Activated CD8-positive, alpha-beta memory T cell treated with anti-CD3 and anti-CD28 coated beads, Interleukin-2, amount 50 U/mL, for 1 hour (primary cell): ENCODE measurements around the gene SNAI3.

ENCODE experiments used
- DNase-seq: peaks from one replicate; pipeline ENCODE4 v3.0.0-alpha.2; 2020; ENCODE audit errors: extremely low read depth

SNAI3 gene

DNA sequence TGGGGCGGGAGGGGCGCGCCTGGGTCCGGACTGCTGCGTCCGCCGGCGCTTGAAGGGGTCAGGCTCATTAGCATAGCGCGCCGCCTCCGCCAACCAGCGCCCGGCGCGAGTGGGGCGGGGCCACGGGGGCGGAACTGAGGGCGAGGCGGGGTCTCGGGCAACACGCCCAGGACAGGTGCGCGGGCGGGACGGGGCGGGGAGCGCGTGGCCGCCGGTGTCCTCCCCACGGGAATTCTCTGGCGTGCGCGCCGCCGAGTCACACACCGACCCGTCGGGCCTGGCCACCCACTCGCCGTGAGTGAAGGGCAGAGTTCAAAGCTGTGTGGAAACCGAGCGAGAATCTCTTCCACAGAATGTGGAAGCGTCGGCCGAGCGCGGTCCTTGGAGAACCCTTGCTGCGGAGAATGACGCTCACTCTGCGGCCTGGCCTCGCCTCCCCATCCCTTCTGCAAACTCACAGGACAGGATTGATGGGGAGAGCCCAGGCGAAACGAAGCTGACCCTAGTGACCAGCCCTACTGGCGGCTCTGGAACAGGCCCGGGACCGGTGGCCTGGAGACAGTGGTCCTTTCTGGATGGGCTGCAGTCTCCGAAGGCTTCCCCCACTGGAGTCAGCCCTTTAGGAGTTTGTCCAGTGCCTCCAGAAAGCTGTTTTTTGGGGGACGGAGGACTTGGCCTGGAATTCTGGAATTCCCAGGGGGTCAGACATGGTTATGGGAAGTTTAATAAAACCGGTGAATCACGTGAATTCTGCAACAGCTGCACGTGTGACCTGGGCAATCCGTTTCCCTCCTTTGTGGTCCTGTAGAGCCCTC lies at the start of gene SNAI3:
TSS of gene SNAI3 (minus strand) at position 69 of the 815 bp plus-strand sequence. CDS start 101 bp downstream, outside the sequence.
- no peak for DNase-seq

- DNase-seq: no peak
Measured at GRCh38 chr16:88736088-88736487, 49.8 kb upstream of the SNAI3 start.

GRCh38 chr16:88735616-88736015 lies 49.3 kb upstream of the SNAI3 start:
- DNase-seq: no peak

DNA sequence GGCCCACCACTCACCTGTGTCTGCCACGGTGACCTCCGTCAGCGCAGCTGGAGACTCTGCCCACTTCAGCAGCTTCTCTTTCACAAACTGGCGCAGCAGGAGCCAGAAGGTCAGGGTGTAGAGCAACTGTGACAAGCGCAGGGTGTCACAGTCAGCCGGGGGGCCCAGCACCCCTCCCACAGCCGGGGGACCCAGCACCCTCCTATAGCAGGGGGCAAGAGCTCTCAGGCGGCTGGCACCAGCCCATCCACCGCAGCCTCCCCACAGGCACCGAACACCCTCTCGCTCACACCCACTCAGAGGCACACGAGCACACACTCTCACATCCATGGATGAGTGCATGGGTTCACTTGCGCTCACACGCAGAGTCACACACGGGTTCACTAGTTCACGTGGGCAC lies 48.8 kb upstream of the SNAI3 start:
- DNase-seq: no peak

DNA sequence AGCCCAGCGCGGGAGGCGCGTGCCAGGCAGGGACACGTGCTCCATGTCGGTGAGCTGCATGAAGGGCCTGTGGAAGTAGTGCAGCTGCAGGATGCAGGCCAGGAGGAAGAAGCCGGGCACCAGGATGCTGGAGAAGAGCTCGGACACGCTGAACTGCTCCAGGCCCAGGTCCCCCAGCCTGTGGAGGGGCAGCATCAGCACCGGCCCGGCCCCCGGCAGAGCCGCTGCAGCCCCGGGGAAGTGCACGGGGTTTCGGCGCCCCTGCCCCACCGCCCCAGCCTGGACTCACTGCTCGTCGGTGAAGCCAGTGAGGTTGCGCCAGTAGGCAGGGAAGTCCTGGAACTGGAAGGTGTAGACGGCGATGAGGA lies 48.0 kb upstream of the SNAI3 start:
- no peak for DNase-seq

DNA sequence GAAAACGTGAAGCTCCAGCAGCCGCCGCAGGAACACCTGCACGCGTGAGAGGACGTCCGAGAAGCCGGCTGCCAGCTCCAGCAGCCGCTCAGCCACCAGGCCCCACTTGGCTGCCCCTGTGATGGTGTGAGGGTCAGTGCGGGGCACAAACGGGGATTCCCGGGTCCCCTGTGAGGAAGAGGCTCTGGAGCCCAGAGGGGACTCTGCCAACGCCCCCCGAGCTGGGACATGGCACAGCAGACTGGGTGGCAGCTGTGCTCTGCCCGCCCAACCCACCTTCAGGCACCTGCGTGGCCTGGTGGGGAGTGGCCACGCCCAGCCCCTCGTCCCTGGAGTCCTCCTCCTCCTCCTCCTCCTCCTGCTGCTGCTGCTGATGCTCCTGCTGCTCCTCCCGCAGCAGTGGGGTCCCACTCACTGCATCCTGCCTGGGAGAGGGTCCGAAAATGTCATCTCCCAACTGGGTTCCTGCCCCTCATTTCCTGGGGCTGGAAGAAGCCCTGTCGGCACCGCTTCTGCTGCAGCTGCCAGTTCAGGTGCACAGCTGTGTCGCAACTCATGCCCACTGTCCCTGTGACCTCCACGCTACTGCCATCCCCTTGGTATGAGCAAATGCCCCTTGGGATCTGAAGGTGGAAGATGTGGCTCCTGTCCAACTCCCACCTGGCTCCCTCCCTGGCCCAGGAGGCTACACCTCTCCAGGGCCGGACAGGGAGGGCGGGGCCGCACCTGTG lies 47.5 kb upstream of the SNAI3 start:
- DNase-seq: no peak

DNA sequence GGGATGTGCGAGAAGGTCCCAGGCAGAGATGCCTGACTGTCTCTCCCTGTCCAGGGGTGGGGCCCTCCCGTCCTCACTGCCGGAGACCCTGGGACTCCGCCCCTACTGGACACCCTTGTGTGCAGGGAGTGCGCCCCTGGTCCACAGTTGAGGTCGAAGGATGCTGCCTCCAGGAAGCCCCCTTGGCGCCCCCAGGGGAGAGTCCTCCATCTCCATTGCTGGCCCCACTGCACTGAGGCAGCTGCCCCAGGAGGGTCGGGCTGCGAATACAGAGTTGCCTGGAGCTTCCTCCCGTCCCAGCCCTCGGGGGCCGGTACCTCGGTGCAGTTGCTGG lies 46.6 kb upstream of the SNAI3 start:
- DNase-seq: no peak

DNA sequence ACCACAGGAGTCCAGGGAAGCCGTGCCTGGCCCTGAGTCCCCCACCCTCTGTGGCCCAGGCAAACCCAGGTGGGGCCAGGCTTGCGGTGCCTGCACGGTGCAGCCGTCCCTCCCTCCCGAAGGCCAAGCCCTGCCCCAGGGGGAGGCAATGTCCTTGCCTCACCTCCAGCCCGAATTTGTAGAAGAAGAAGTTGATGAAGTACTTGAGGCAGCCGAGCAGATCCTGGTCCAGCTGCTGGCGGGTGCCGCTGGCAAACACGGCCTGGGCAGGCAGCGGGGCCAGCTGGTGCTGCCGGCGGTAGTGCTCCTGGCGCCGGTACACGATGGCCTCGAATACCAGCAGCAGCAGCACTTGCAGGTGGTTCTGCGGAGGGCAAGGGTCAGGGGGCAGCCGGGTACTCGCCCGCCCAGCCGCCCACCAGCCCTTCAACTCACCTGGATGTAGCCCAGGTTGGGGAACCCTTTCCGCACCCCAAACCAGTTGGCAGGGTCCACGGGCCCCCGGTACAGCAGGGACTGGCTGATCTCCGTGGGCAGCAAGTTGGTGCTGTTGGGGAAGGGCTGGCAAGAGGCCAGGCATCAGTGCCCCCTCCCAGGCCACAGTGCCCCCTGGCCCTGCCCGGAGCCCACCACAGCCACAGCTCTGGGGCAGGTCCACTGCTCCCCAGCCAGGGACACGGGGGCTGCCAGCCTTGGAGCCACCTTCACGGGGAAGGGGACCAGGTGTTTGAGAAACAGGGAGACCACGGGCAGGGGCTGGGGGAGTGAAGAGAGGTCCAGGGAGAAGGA lies 46.1 kb upstream of the SNAI3 start:
- DNase-seq: no peak

GRCh38 chr16:88731699-88732098 lies 45.4 kb upstream of the SNAI3 start:
- no peak for DNase-seq

GRCh38 chr16:88730632-88731607 lies 44.6 kb upstream of the SNAI3 start:
- no peak for DNase-seq

GRCh38 chr16:88727871-88728270 lies 41.6 kb upstream of the SNAI3 start:
- no peak for DNase-seq

DNA sequence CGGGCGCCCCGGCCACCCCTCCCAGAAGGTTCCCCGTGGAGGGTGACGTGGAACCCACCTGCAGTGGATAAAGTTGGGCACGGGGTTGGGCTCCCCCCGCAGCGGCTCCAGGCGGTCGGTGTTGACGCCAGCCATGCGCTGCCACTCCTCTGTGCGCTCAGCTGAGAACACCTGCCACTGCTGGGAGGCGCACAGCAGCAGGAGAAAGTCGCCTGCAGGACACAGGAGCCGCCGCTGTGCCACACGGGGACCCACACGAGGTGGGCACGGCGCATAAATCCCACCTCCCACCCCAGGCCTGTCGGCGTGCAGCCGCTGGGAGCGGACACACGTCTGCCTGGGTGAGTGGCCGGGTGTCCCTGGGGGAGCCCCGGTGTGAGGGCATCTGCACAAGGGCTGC lies 40.7 kb upstream of the SNAI3 start:
- no peak for DNase-seq

GRCh38 chr16:88726408-88726749 lies 40.1 kb upstream of the SNAI3 start:
- DNase-seq: no peak

DNA sequence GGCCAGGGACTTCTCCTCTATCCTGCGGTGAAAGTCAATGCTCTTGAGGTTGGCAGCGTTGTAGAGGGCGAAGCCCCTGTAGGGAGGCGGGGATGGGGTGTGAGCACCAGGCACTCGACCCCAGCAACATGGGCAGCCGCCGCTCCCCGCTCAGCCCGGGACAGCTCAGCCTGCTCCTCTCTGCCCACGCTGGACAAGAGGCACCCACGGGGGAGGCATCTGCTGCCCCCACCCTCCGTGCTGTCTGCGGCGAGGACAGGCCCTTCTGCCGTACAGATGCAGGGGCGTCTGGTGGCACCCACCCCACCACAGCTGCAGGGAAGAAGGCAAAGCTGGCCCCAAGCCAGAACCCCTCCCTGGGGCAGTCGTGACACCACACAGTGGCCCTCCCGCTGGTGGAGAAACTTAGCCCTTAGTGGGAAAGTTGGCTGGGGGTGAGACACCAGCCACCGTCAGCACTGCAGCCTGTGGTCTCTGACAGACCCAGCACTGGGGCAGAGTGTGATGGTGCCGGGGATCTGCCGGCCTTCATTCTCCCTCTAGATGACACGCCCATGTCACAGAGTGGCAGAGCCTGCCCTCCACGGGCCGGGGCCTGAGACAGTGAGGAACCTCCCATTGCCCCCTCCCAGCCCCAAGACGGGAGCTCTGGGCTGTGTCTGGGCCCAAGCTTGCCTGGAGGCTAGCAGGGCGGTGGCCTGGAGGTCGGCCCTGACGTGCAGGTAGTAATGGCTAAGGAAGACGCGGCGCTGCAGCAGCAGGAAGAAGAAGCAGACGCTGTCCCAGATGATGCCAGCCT lies 39.5 kb upstream of the SNAI3 start:
- DNase-seq: no peak

DNA sequence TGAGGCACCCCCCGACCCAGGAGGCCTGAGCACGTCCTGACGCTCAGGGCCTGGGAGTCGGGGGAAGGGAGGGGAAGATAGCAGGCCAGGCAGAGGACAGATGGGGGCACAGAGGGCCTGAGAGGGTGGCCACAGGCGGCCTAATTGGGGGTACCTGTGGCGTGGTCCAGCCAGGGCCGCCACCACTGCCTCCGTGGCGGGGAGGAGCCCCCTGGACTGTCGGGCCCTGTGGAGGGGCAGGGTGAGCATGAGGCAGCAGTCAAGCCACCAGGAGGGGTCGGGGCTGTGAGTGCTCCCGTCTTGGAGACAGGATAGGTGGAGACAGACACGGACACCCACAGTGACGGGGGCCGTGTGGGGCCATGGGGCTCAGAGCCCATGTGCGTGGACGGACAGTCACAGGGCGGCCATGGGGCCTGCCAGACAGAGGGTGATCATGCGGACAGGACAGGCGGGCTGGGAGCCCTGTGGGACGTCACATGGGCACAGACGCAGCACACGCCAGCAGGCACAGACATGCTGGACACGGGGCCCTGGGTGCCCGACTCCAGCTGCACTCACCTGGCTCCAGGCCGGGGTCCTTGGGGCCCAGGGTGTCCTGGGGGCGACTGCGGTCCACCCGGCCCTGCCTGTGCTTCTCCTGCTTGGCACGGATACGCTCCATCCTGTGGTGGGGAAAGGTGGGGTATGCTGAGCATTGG lies 38.7 kb upstream of the SNAI3 start:
- no peak for DNase-seq

DNA sequence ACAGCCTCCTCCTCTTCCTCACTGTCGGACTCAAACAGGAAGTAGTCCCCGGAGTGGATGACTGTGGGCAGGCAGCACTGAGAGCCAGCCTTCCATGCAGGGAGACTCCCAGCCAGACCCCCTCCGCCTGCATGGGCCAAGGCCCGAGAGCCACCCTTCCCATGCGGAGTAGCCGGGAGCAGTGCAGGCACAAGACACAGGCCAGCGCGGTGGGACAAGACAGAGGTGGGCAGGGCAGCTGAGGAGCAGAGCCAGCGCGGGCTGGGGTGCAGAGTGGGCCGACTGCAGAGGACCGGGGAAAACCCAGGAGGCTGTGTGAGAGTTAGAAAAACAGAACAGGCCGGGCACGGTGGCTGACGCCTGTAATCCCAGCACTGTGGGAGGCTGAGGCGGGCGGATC lies 37.6 kb upstream of the SNAI3 start:
- no peak for DNase-seq

GRCh38 chr16:88723507-88723887 lies 37.2 kb upstream of the SNAI3 start:
- DNase-seq: no peak

- DNase-seq: no peak
Measured at GRCh38 chr16:88722784-88723506, 36.6 kb upstream of the SNAI3 start.
